ENCODE results near the gene MTHFSD.

GRCh38 chr16:86492267-86492960 lies 62.6 kb downstream of the MTHFSD start:
- no peak for TF ChIP-seq FOXM1 (IDR thresholded peaks at IDR 0.05; ENCODE audit: low read depth, low read length)
- no peak for TF ChIP-seq SP1 (IDR thresholded peaks at IDR 0.05; ENCODE audit: low read depth, low read length)
- no peak for TF ChIP-seq RAD21 (IDR thresholded peaks at IDR 0.05; ENCODE audit: insufficient read depth, low read depth, low read length)
- no peak for TF ChIP-seq CTCF (IDR thresholded peaks at IDR 0.05 in 2 of 3, conservative IDR thresholded peaks at IDR 0.05 in 1 of 3; ENCODE audit: control insufficient read depth in 2 of 3, extremely low read depth in 1 of 3, insufficient read depth in 1 of 3, low read depth in 3 of 3, low read length in 3 of 3)

Data from GM12878 (cell line).